Fibroblast of pulmonary artery (primary cell): ENCODE measurements around the gene BIRC6.

Experiments
- DNase-seq: peaks from one replicate; pipeline ENCODE4 v3.0.0-alpha.2; 2010; ENCODE audit warnings: low read depth
- H3K4me3 ChIP-seq: replicated peaks from 2 replicates; pipeline ENCODE4 v1.5.1; 2011; ENCODE audit warnings: low read depth, mild to moderate bottlenecking, control low read depth, low read length, moderate library complexity
- TF ChIP-seq, protein P1 (sequence below): IDR thresholded peaks from 2 replicates; pipeline ENCODE4 v1.5.1; 2011; ENCODE audit warnings: mild to moderate bottlenecking, control low read depth, low read length, inconsistent platforms; ENCODE audit errors: missing control alignments

BIRC6 gene

DNA sequence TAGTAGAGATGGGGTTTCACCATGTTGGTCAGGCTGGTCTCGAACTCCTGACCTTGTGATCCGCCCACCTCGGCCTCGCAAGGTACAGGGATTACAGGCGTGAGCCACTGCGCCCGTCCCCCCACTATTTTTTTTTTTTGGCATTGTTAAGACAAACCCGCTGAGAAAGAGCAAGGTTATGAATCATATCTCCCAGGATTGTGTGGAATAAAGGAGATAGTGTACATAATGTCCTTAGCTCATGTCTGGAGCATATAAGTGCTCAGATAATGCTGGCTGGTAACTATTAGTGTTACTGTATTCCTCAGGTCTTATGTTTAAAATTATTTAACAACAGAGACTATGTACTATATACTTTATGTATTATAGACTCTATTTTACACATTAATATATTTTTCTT lies 307.0 kb downstream of the BIRC6 start:
- peak; percentile 73 for DNase-seq
- no peak overlapping the region for H3K4me3 ChIP-seq
- TF ChIP-seq, protein P1, sequence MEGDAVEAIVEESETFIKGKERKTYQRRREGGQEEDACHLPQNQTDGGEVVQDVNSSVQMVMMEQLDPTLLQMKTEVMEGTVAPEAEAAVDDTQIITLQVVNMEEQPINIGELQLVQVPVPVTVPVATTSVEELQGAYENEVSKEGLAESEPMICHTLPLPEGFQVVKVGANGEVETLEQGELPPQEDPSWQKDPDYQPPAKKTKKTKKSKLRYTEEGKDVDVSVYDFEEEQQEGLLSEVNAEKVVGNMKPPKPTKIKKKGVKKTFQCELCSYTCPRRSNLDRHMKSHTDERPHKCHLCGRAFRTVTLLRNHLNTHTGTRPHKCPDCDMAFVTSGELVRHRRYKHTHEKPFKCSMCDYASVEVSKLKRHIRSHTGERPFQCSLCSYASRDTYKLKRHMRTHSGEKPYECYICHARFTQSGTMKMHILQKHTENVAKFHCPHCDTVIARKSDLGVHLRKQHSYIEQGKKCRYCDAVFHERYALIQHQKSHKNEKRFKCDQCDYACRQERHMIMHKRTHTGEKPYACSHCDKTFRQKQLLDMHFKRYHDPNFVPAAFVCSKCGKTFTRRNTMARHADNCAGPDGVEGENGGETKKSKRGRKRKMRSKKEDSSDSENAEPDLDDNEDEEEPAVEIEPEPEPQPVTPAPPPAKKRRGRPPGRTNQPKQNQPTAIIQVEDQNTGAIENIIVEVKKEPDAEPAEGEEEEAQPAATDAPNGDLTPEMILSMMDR, result no peak

DNA sequence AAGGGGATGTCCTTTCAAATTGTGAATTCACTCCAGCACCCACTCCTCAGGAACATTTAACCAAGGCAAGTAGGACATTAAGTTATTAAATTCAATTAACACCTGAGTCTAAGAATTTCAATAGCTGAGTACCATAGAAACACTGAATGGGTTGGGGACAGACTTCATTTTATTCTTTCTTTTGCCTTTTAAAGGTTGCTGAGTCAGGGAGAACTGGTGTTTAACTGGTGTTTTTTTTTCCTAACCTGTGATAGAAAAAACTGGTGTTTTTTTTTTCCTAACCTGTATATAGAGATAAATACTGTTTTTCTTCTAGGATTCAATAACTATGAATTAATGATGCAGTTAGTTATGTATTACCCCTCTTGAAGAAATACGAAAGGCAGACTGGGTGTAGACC lies 309.9 kb downstream of the BIRC6 start:
- TF ChIP-seq, protein P1, result no peak
- DNase-seq, result no peak
- H3K4me3 ChIP-seq, result no peak overlapping the region

DNA sequence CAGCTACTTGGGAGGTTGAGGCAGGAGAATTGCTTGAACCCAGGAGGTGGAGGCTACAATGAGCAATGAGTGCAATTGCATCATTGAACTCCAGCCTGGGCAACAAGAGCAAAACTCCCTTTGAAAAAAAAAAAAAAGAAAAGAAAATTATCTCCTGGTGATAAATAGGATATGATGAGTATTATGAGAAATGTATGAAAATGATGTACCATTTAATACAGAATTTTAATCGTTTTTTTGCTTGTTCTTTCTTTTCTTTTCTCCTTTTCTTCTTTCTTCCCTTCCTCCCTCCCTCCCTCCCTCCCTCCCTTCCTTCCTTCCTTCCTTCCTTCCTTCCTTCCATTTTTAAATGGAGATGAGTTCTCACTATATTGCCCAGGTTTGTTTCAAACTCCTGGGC lies 311.4 kb downstream of the BIRC6 start:
- no peak for DNase-seq
- TF ChIP-seq, protein P1, result no peak
- H3K4me3 ChIP-seq, result no peak overlapping the region
